ENCODE data around the gene CYSTM1. TPM values are rescaled to one million over a fixed set of nuclear protein-coding genes. Genes with fewer than 3 reads are reported as not detected.

The CYSTM1 gene
- total and polyA plus RNA-seq, 2 of the 8 experiments (the other 6 are each of a cell fraction or from before 2014, with no cell fraction given): 25.0 to 47.8 TPM

DNA sequence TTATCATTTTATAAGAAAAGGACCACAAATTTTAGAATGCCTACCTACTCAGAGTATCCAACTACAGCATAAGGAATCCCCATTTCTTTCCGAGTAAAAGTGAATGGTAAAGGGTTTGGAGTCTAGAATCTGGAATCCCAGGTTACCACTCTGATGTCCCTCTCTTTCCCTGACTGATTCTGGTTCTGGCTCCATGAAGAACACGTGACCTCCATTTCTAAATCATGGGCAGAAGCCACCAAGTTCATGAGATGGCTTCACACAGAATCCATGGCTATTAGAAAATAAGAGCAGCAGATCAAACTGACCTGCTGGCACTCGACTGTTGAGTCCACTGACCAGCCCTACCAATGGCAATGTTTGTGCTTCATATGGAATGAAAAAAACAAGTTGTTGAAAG, 87.2 kb downstream of the CYSTM1 start (continued):
- no peak for TF ChIP-seq PHF8 (conservative IDR thresholded peaks at IDR 0.05; ENCODE audit: low read depth, low read length)
- no peak for TF ChIP-seq POU5F1 (IDR thresholded peaks at IDR 0.05; ENCODE audit: low read depth, low read length)
- TF ChIP-seq SUZ12 (IDR thresholded peaks at IDR 0.05; ENCODE audit: low read length): no peak

Measured in H1 (cell line).